NCI-H1417 (cell line): ENCODE results near the gene SLC23A2.
"Not testable (repeated sequence)": the region's sequence is repeated elsewhere in the genome, so short reads cannot be mapped to it uniquely, and the experiment has no call there.

ENCODE experiments used
- DNase-seq, 3 experiments: peaks; one replicate each; lab custom pipeline; 2025; lab: John Stamatoyannopoulos, UW

SLC23A2 gene

GRCh38 chr20:4936392-4936850, 64.9 kb downstream of the SLC23A2 start:
- DNase-seq: no peak

- DNase-seq: no peak
These were observed 69.2 kb downstream of the SLC23A2 start for GRCh38 chr20:4932061-4932460.

- DNase-seq: no peak
These were observed 71.5 kb downstream of the SLC23A2 start for GRCh38 chr20:4929686-4930397.

GRCh38 chr20:4926531-4927156, 74.7 kb downstream of the SLC23A2 start:
- DNase-seq: no peak

GRCh38 chr20:4925842-4926530, 75.3 kb downstream of the SLC23A2 start:
- no peak for DNase-seq

GRCh38 chr20:4924446-4924845, 76.9 kb downstream of the SLC23A2 start:
- DNase-seq: no peak

- DNase-seq: no peak
These were observed 77.3 kb downstream of the SLC23A2 start for GRCh38 chr20:4924032-4924431.

- no peak for DNase-seq
These were observed 79.1 kb downstream of the SLC23A2 start for GRCh38 chr20:4922186-4922585.

GRCh38 chr20:4921271-4921670, 80.0 kb downstream of the SLC23A2 start:
- DNase-seq: not testable (repeated sequence)

GRCh38 chr20:4920655-4921054, 80.7 kb downstream of the SLC23A2 start:
- no peak for DNase-seq

GRCh38 chr20:4920131-4920530, 81.2 kb downstream of the SLC23A2 start:
- no peak for DNase-seq

- peak; percentile 8 to 26 (median 22) for DNase-seq
These were observed 82.1 kb downstream of the SLC23A2 start for GRCh38 chr20:4919047-4919704.

- peak in 1 of 3 experiments; percentile 29 for DNase-seq
These were observed 82.8 kb downstream of the SLC23A2 start for GRCh38 chr20:4918473-4918872.

- DNase-seq: no peak
These were observed 84.1 kb downstream of the SLC23A2 start for GRCh38 chr20:4916971-4917881.

- DNase-seq: no peak
These were observed 88.2 kb downstream of the SLC23A2 start for GRCh38 chr20:4913147-4913546.

GRCh38 chr20:4912380-4913142, 88.7 kb downstream of the SLC23A2 start:
- no peak for DNase-seq

- DNase-seq: no peak
These were observed 90.4 kb downstream of the SLC23A2 start for GRCh38 chr20:4910951-4911350.

- no peak for DNase-seq
These were observed 95.7 kb downstream of the SLC23A2 start for GRCh38 chr20:4905613-4906012.

- no peak for DNase-seq
These were observed 96.1 kb downstream of the SLC23A2 start for GRCh38 chr20:4905195-4905594.

GRCh38 chr20:4904127-4904860, 97.0 kb downstream of the SLC23A2 start:
- DNase-seq: no peak
